ENCODE results near the gene ST8SIA6.

The ST8SIA6 gene

DNA sequence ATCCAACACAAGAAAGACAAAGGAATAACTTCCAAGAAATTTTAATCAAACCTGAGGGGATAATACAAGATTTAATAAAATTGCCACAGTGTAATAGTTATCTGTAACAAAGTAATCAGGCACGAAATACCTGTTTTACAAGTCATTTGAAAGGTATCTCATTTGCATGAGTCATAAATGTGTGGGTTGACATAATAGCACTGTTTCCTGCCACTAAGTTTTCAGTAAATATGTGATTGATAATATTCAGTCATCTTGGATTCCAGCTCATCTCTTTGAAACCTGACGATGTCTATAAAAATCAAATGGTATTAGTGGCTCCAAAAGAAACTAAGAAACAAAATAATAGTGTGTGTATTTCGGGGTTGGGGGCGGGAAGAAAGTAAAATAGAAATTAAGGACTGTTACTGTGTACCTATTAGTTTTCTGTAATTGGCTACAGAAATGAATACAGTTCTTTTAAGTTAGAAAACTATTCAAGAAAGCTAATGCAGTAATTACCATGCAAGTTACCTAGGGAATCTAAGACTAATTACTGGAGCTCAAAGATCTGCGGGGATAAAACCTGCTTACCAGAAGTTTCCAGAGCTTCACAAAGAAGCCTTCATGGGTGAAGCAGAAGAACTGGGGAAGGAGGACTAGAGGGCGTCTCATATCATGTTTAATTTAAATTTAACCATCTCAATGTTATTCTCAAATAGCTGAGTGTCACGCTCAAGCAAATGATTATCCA is 100.7 kb downstream of the ST8SIA6 start:
- in situ Hi-C loops (cut with MboI; ENCODE audit: low pct_unique_long_range_greater_than_20kb, low sequenced_read_pairs, unreplicated experiment) = no loop called here
- DNase-seq (ENCODE audit: low spot score) = no peak

DNA sequence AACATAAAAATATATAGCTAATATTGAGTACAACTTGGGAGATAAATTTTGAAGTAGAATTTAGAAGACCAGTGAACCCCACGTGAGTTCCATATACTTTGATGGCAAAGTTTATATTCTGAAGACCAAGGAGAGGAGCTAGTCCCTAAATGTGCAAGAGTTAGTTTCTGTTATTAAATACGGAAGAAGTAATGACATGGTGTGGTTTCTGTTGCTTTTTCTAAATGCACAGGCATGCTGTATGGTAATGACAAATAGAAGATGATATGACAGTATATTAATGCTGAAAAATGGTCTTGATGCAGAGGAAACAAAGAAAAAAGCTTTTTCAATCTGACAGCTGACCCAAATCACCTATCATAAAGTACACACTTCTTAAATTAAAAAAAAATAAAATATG is 101.8 kb downstream of the ST8SIA6 start:
- no peak for DNase-seq (ENCODE audit: low spot score)
- in situ Hi-C loops (cut with MboI; ENCODE audit: low pct_unique_long_range_greater_than_20kb, low sequenced_read_pairs, unreplicated experiment) = no loop called here
- TF ChIP-seq, protein P1, sequence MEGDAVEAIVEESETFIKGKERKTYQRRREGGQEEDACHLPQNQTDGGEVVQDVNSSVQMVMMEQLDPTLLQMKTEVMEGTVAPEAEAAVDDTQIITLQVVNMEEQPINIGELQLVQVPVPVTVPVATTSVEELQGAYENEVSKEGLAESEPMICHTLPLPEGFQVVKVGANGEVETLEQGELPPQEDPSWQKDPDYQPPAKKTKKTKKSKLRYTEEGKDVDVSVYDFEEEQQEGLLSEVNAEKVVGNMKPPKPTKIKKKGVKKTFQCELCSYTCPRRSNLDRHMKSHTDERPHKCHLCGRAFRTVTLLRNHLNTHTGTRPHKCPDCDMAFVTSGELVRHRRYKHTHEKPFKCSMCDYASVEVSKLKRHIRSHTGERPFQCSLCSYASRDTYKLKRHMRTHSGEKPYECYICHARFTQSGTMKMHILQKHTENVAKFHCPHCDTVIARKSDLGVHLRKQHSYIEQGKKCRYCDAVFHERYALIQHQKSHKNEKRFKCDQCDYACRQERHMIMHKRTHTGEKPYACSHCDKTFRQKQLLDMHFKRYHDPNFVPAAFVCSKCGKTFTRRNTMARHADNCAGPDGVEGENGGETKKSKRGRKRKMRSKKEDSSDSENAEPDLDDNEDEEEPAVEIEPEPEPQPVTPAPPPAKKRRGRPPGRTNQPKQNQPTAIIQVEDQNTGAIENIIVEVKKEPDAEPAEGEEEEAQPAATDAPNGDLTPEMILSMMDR (IDR thresholded peaks at IDR 0.05; ENCODE audit: extremely low read depth, insufficient read depth, missing control alignments) = no peak

More for the DNA sequence above, 100.7 kb downstream of the ST8SIA6 start:
- TF ChIP-seq, protein P1 (IDR thresholded peaks at IDR 0.05; ENCODE audit: extremely low read depth, insufficient read depth, missing control alignments) = no peak

- TF ChIP-seq, protein P1 (IDR thresholded peaks at IDR 0.05; ENCODE audit: extremely low read depth, insufficient read depth, missing control alignments) = no peak
- in situ Hi-C loops (cut with MboI; ENCODE audit: low pct_unique_long_range_greater_than_20kb, low sequenced_read_pairs, unreplicated experiment) = no loop called here
- DNase-seq (ENCODE audit: low spot score) = no peak
Observed at GRCh38 chr10:17351506-17351905, 102.9 kb downstream of the ST8SIA6 start.

- TF ChIP-seq, protein P1 (IDR thresholded peaks at IDR 0.05; ENCODE audit: extremely low read depth, insufficient read depth, missing control alignments) = no peak
- no peak for DNase-seq (ENCODE audit: low spot score)
Observed at GRCh38 chr10:17349717-17350116, 104.7 kb downstream of the ST8SIA6 start.

DNA sequence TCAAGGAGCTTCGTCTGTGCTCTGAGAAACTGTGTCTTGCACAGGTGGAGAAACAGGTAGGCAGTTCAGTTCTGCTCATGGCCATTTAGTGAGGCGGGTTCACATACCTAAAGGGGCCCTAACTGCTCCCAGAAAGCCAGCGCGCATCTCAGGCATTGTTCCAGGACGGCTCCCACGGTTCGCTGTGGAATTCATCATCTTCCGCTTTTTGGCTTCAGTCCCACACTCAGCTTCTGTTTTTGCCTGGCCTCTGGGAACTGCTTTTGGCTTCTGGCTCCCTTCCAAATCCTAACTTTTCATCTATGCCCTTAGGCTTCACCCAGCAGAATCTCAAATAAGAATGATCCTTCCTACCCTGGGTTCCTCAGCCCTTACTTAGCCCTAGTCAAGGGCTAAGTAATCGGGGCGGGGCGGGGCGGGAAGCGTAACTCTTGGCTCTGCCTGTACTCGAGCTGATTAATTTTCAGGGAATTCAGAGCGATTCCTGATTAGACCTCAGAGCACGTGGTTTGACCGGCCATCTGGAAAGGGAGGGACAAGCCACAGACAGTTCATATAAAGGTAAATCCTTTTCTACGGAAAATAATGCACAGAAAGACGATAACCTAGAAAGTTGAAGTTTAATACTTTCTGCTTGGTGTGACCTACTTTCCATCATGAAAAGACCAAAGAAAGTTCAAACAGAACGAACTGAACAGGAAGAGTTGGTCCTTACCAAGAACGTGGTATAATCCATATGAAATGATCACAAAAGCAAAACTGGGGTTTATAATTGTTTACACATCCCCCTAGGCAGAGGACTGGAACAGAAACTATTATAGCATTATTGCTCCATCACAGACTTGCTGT is 105.7 kb downstream of the ST8SIA6 start:
- TF ChIP-seq, protein P1 (IDR thresholded peaks at IDR 0.05; ENCODE audit: extremely low read depth, insufficient read depth, missing control alignments) = no peak
- in situ Hi-C loops (cut with MboI; ENCODE audit: low pct_unique_long_range_greater_than_20kb, low sequenced_read_pairs, unreplicated experiment) = no loop called here
- DNase-seq (ENCODE audit: low spot score) = no peak

More at GRCh38 chr10:17349717-17350116, 104.7 kb downstream of the ST8SIA6 start:
- in situ Hi-C loops (cut with MboI; ENCODE audit: low pct_unique_long_range_greater_than_20kb, low sequenced_read_pairs, unreplicated experiment) = no loop called here

- DNase-seq (ENCODE audit: low spot score) = no peak
- TF ChIP-seq, protein P1 (IDR thresholded peaks at IDR 0.05; ENCODE audit: extremely low read depth, insufficient read depth, missing control alignments) = no peak
- in situ Hi-C loops (cut with MboI; ENCODE audit: low pct_unique_long_range_greater_than_20kb, low sequenced_read_pairs, unreplicated experiment) = no loop called here
Observed at GRCh38 chr10:17348011-17348500, 106.3 kb downstream of the ST8SIA6 start.
